Adrenal gland (tissue), 12 donors: ENCODE measurements around the gene RYR3. TPM values are rescaled to one million over a fixed set of nuclear protein-coding genes. Genes with fewer than 3 reads are reported as not detected.

Experiments
- DNase-seq, 7 donors: peaks; one replicate each; pipeline ENCODE4 v3.0.0-alpha.2; 2019 to 2020
- H3K27ac ChIP-seq, 5 donors: fragments of 200-600 bp; sonication (generic) in 4 of 5; 1 replicate in 3 of 5; 2 replicates in 2 of 5; pipeline versions ENCODE4 v1.5.1 to v1.8.0; 2016 to 2020; ENCODE audit warnings: mild to moderate bottlenecking in 1 of 5
- H3K27me3 ChIP-seq: fragments of 200-600 bp; 2 replicates; pipeline ENCODE4 v1.8.0; 2021
- H3K36me3 ChIP-seq, 2 donors: fragments of 200-600 bp; replicated peaks in 1 of 2; 1 replicate in 1 of 2; 2 replicates in 1 of 2; pipeline versions ENCODE4 v1.5.1 to v1.8.0; 2018 to 2022
- H3K4me1 ChIP-seq, 2 donors: fragments of 200-600 bp; replicated peaks in 1 of 2; 1 replicate in 1 of 2; 2 replicates in 1 of 2; pipeline versions ENCODE4 v1.5.1 to v1.8.0; 2018 to 2021
- H3K4me3 ChIP-seq, 4 donors: fragments of 200-600 bp; sonication (generic) in 3 of 4; one replicate each; pipeline ENCODE4 v1.5.1; 2016 to 2018
- H3K9me3 ChIP-seq, 3 donors: fragments of 200-600 bp; sonication (generic) in 1 of 3; replicated peaks in 1 of 3; 1 replicate in 2 of 3; 2 replicates in 1 of 3; pipeline versions ENCODE4 v1.5.1 to v1.8.0; 2016 to 2021
- CTCF ChIP-seq, 6 experiments: fragments of 450-650 bp in 4 of 6; fragments of 200-600 bp in 2 of 6; sonication (generic) in 1 of 6; IDR thresholded peaks; 1 replicate in 5 of 6; 2 replicates in 1 of 6; pipeline versions ENCODE4 v1.5.1 to v1.8.0; 2016 to 2021; ENCODE audit warnings: antibody characterized with exemption in 6 of 6, mild to moderate bottlenecking in 2 of 6, moderate library complexity in 1 of 6
- POLR2A ChIP-seq, 2 donors: fragments of 450-650 bp; IDR thresholded peaks; one replicate each; pipeline ENCODE4 v1.6.1; 2017; ENCODE audit warnings: antibody characterized with exemption in 2 of 2, mild to moderate bottlenecking in 2 of 2, moderate library complexity in 1 of 2
- WGBS, 4 donors: extraction: QIAGEN DNeasy Blood & Tissue Kit in 2 of 4; methylation state at CpG; one replicate each; pipeline versions ENCODE4 v1.1.5 to v1.1.7; 2013 to 2017; 5-methylcytosine and 5-hydroxymethylcytosine counted together
- intact Hi-C, 2 donors: fragments of 100-400 bp; cut with DNase I; formaldehyde crosslinking; loops; one replicate each; pipeline versions ENCODE4 v1.14.1 to v1.15.0; 2022 to 2023
- polyA plus RNA-seq, 3 donors: library from polyadenylated mRNA; stranded (reverse); fragments of 200-250 nt in 2 of 3; fragments of 350-450 nt in 1 of 3; fragmentation: Illumina TruSeq in 1 of 3; extraction: RNeasy Lipid Tissue Mini Kit (QIAGEN cat#74804) in 1 of 3; gene quantifications; one replicate each; pipeline ENCODE4 v1.2.3, GENCODE V29; 2013 to 2014
- total RNA-seq, 9 donors: library from RNA; depleted of rRNA in 4 of 9; stranded (reverse); fragments of >200 nt in 4 of 9; fragments of 120-200 nt in 1 of 9; fragmentation: NEBNext Ultra II Directional in 1 of 9; extraction: Animal tissue kit (Norgen Biotek cat#: 25700) in 1 of 9; gene quantifications; one replicate each; pipeline versions ENCODE4 v1.1.0 to v1.2.4, GENCODE V29; 2013 to 2023
- donor health status: healthy with polysubstance abuse.
- donor health status: Bipolar disorder and iron deficiency.
- donor health status: DM: yes; HTN: yes; CAD: no.
- donor health status: DM: no; HTN: no; CAD: no.
- donor health status: DM: no; HTN: no; CAD: no.
- donor health status: DM: yes; HTN: yes; CAD: no.

RYR3 gene
- total and polyA plus RNA-seq, 12 donors = 0.32 to 60.7 (median 3.4) TPM

GRCh38 chr15:33624439-33624838 lies 313.7 kb downstream of the RYR3 start:
- H3K36me3 ChIP-seq = no peaks in the 10 kb centered on the region
- H3K4me3 ChIP-seq = no peak overlapping the region
- intact Hi-C loops = no loop called here
- no peaks in the 10 kb centered on the region for H3K4me1 ChIP-seq
- no peaks in the 10 kb centered on the region for H3K9me3 ChIP-seq
- TF ChIP-seq POLR2A (IDR thresholded peaks at IDR 0.05) (no peak), CTCF (IDR thresholded peaks at IDR 0.05) (no peak)
- peaks cover 3% of the 10 kb centered on the region for H3K27me3 ChIP-seq
- DNase-seq = no peak
- WGBS, 4 donors = 50 to 63% (median 51%) methylated on average over 3 of the region's 3 CpGs
- no peak overlapping the region for H3K27ac ChIP-seq

GRCh38 chr15:33629647-33630046 lies 318.9 kb downstream of the RYR3 start:
- Histone ChIP-seq H3K9me3 (no peaks in the 10 kb centered on the region), H3K4me1 (no peaks in the 10 kb centered on the region), H3K27me3 (no peaks in the 10 kb centered on the region), H3K4me3 (no peak overlapping the region), H3K36me3 (no peaks in the 10 kb centered on the region), H3K27ac (no peak overlapping the region)
- no peak for DNase-seq
- intact Hi-C loops = no loop called here
- 57 to 63% (median 61%) methylated on average over 4 of the region's 4 CpGs for WGBS, 4 donors
- no peak for TF ChIP-seq CTCF (IDR thresholded peaks at IDR 0.05)
- no peak for TF ChIP-seq POLR2A (IDR thresholded peaks at IDR 0.05)

- Histone ChIP-seq H3K9me3 (no peaks in the 10 kb centered on the region), H3K4me3 (no peak overlapping the region), H3K27me3 (no peaks in the 10 kb centered on the region), H3K4me1 (no peaks in the 10 kb centered on the region), H3K27ac (no peak overlapping the region), H3K36me3 (no peaks in the 10 kb centered on the region)
- DNase-seq = no peak
- no peak for TF ChIP-seq CTCF (IDR thresholded peaks at IDR 0.05)
- TF ChIP-seq POLR2A (IDR thresholded peaks at IDR 0.05) = no peak
- 71 to 78% (median 78%) methylated on average over 7 of the region's 7 CpGs for WGBS, 4 donors
- intact Hi-C loops = no loop called here
Observed at GRCh38 chr15:33636234-33636633, 325.5 kb downstream of the RYR3 start.

GRCh38 chr15:33636958-33637357 lies 326.2 kb downstream of the RYR3 start:
- Histone ChIP-seq H3K4me1 (no peaks in the 10 kb centered on the region), H3K27ac (no peak overlapping the region), H3K27me3 (no peaks in the 10 kb centered on the region), H3K36me3 (no peaks in the 10 kb centered on the region), H3K9me3 (no peaks in the 10 kb centered on the region), H3K4me3 (no peak overlapping the region)
- no peak for DNase-seq
- intact Hi-C loops = no loop called here
- TF ChIP-seq CTCF (IDR thresholded peaks at IDR 0.05) (no peak), POLR2A (IDR thresholded peaks at IDR 0.05) (no peak)
- WGBS, 4 donors = 52 to 74% (median 62%) methylated on average over 1 of the region's 1 CpG
